ENCODE measurements around the gene TUBB8.

- no peak for TF ChIP-seq POLR2A (IDR thresholded peaks at IDR 0.05)
- TF ChIP-seq CTCF (IDR thresholded peaks at IDR 0.05): no peak
These were observed 34.9 kb upstream of the TUBB8 start for GRCh38 chr10:83930-84530.
